Measurements from ENCODE around the gene HTRA2.

HTRA2 gene

GRCh38 chr2:74573747-74574562 is 44.2 kb downstream of the HTRA2 start:
- Mint-ChIP-seq H3K36me3 (ENCODE audit: low read depth) (no peaks in the 10 kb centered on the region), H3K4me1 (peaks cover 32% of the 10 kb centered on the region), H3K9me3 (no peaks in the 10 kb centered on the region), H3K4me3 (peak overlapping the region in 2 of 3 experiments; percentile 39 to 46), H3K27ac (peak overlapping the region; percentile 74 to 88 (median 80)), H3K27me3 (ENCODE audit: low read depth) (no peaks in the 10 kb centered on the region)
- TF ChIP-seq CTCF (IDR thresholded peaks at IDR 0.05; ENCODE audit: unreplicated experiment in 3 of 3) = no peak

GRCh38 chr2:74575320-74575719 is 45.6 kb downstream of the HTRA2 start:
- Mint-ChIP-seq H3K4me1 (peaks cover 32% of the 10 kb centered on the region), H3K27ac (no peak overlapping the region), H3K4me3 (no peak overlapping the region), H3K36me3 (ENCODE audit: low read depth) (no peaks in the 10 kb centered on the region), H3K27me3 (ENCODE audit: low read depth) (no peaks in the 10 kb centered on the region), H3K9me3 (no peaks in the 10 kb centered on the region)
- no peak for TF ChIP-seq CTCF (IDR thresholded peaks at IDR 0.05; ENCODE audit: unreplicated experiment in 3 of 3)

GRCh38 chr2:74576211-74576862 is 46.6 kb downstream of the HTRA2 start:
- Mint-ChIP-seq H3K27me3 (ENCODE audit: low read depth) (no peaks in the 10 kb centered on the region), H3K4me3 (no peak overlapping the region), H3K27ac (peak overlapping the region in 2 of 3 experiments; percentile 29 to 42), H3K36me3 (ENCODE audit: low read depth) (no peaks in the 10 kb centered on the region), H3K4me1 (peaks cover 32% of the 10 kb centered on the region), H3K9me3 (no peaks in the 10 kb centered on the region)
- no peak for TF ChIP-seq CTCF (IDR thresholded peaks at IDR 0.05; ENCODE audit: unreplicated experiment in 3 of 3)

- no peak overlapping the region for H3K4me3 Mint-ChIP-seq
- H3K4me1 Mint-ChIP-seq = peaks cover 32% of the 10 kb centered on the region
- peak overlapping the region in 2 of 3 experiments; percentile 29 to 42 for H3K27ac Mint-ChIP-seq
- H3K36me3 Mint-ChIP-seq (ENCODE audit: low read depth) = no peaks in the 10 kb centered on the region
- H3K27me3 Mint-ChIP-seq (ENCODE audit: low read depth) = no peaks in the 10 kb centered on the region
- H3K9me3 Mint-ChIP-seq = no peaks in the 10 kb centered on the region
- TF ChIP-seq CTCF (IDR thresholded peaks at IDR 0.05; ENCODE audit: unreplicated experiment in 3 of 3) = no peak
Observed at GRCh38 chr2:74576863-74577229, 47.1 kb downstream of the HTRA2 start.

GRCh38 chr2:74577448-74577847 is 47.7 kb downstream of the HTRA2 start:
- peaks cover 32% of the 10 kb centered on the region for H3K4me1 Mint-ChIP-seq
- TF ChIP-seq CTCF (IDR thresholded peaks at IDR 0.05; ENCODE audit: unreplicated experiment in 3 of 3) = no peak
- H3K36me3 Mint-ChIP-seq (ENCODE audit: low read depth) = no peaks in the 10 kb centered on the region
- H3K27me3 Mint-ChIP-seq (ENCODE audit: low read depth) = no peaks in the 10 kb centered on the region
- H3K9me3 Mint-ChIP-seq = no peaks in the 10 kb centered on the region
- no peak overlapping the region for H3K4me3 Mint-ChIP-seq
- peak overlapping the region; percentile 27 to 44 (median 42) for H3K27ac Mint-ChIP-seq
